Smooth muscle cell (in vitro differentiated cells): ENCODE data around the gene SNRPA1. TPM values are rescaled to one million over a fixed set of nuclear protein-coding genes. Genes with fewer than 3 reads are reported as not detected.

ENCODE experiments used
- DNase-seq: peaks from one replicate; lab custom pipeline; 2025; ENCODE audit not compliant: unreplicated experiment; lab: John Stamatoyannopoulos, UW
- H2AFZ ChIP-seq: fragments of 200-600 bp; sonication (generic); 2 replicates; pipeline ENCODE4 v1.6.0; 2016; ENCODE audit warnings: antibody characterized with exemption, low read depth, mild to moderate bottlenecking
- H3F3A ChIP-seq: fragments of 200-600 bp; sonication (generic); 2 replicates; pipeline ENCODE4 v1.6.0; 2017; ENCODE audit warnings: antibody characterized with exemption, low read depth
- H3K27ac ChIP-seq: fragments of 200-600 bp; sonication (generic); 2 replicates; pipeline ENCODE4 v1.5.1; 2016; ENCODE audit warnings: low read depth, mild to moderate bottlenecking
- H3K27me3 ChIP-seq: fragments of 200-600 bp; sonication (generic); 2 replicates; pipeline ENCODE4 v1.6.1; 2016; ENCODE audit warnings: low read depth, mild to moderate bottlenecking
- H3K36me3 ChIP-seq: fragments of 200-600 bp; sonication (generic); 2 replicates; pipeline ENCODE4 v1.5.1; 2016; ENCODE audit warnings: low read depth
- H3K4me1 ChIP-seq: fragments of 200-600 bp; sonication (generic); 2 replicates; pipeline ENCODE4 v1.5.1; 2016; ENCODE audit warnings: low read depth
- H3K4me2 ChIP-seq: fragments of 200-600 bp; sonication (generic); 2 replicates; pipeline ENCODE4 v1.6.0; 2016; ENCODE audit warnings: mild to moderate bottlenecking
- H3K4me3 ChIP-seq: fragments of 200-600 bp; sonication (generic); 2 replicates; pipeline ENCODE4 v1.5.1; 2016; ENCODE audit warnings: mild to moderate bottlenecking
- H3K79me2 ChIP-seq: fragments of 200-600 bp; sonication (generic); 2 replicates; pipeline ENCODE4 v1.6.0; 2016; ENCODE audit warnings: low read depth, mild to moderate bottlenecking
- H3K9ac ChIP-seq: fragments of 200-600 bp; sonication (generic); 2 replicates; pipeline ENCODE4 v1.6.0; 2016; ENCODE audit warnings: low read depth
- H3K9me3 ChIP-seq: fragments of 200-600 bp; sonication (generic); replicated peaks from 2 replicates; pipeline ENCODE4 v1.5.1; 2016; ENCODE audit warnings: low read depth
- H4K20me1 ChIP-seq: fragments of 200-600 bp; sonication (generic); 2 replicates; pipeline ENCODE4 v1.6.0; 2016; ENCODE audit warnings: low read depth
- CTCF ChIP-seq: fragments of 200-600 bp; sonication (generic); IDR thresholded peaks from 2 replicates; pipeline ENCODE4 v1.5.1; 2017; ENCODE audit warnings: borderline replicate concordance, mild to moderate bottlenecking, antibody characterized with exemption; ENCODE audit not compliant: insufficient read depth, poor library complexity, severe bottlenecking
- WGBS: methylation state at CpG from one replicate; pipeline ENCODE4 v1.1.7; 2016; ENCODE audit warnings: low lambda C conversion rate; 5-methylcytosine and 5-hydroxymethylcytosine counted together
- polyA plus RNA-seq: library from polyadenylated mRNA; unstranded; fragments of >200 nt; fragmentation: Nextera tagmentation; extraction: Ambion mirVana; gene quantifications from 2 replicates; pipeline ENCODE4 v1.2.1, GENCODE V29; 2016
- total RNA-seq: library from RNA; depleted of rRNA; stranded (reverse); fragments of >200 nt; gene quantifications from 2 replicates; pipeline ENCODE4 v1.2.3, GENCODE V29; 2014

SNRPA1 gene
- total and polyA plus RNA-seq, 2 experiments from 2014 or later = 24.0 to 99.0 TPM

GRCh38 chr15:101329309-101329863 is 34.3 kb upstream of the SNRPA1 start:
- no peaks in the 10 kb centered on the region for H3K79me2 ChIP-seq

GRCh38 chr15:101328001-101328400 is 33.0 kb upstream of the SNRPA1 start:
- Histone ChIP-seq H3K27ac (no peak overlapping the region), H3K36me3 (no peaks in the 10 kb centered on the region), H3K4me3 (no peak overlapping the region), H3K4me2 (no peak overlapping the region), H3F3A (no peaks in the 10 kb centered on the region), H3K9me3 (no peaks in the 10 kb centered on the region), H3K4me1 (no peaks in the 10 kb centered on the region), H3K79me2 (no peaks in the 10 kb centered on the region), H3K9ac (no peak overlapping the region), H2AFZ (no peak overlapping the region), H4K20me1 (no peaks in the 10 kb centered on the region), H3K27me3 (no peaks in the 10 kb centered on the region)
- no peak for DNase-seq
- TF ChIP-seq CTCF = no peak
- 94% methylated on average over 14 of the region's 14 CpGs for WGBS

More at GRCh38 chr15:101329309-101329863, 34.3 kb upstream of the SNRPA1 start:
- no peaks in the 10 kb centered on the region for H3F3A ChIP-seq
- H4K20me1 ChIP-seq = no peaks in the 10 kb centered on the region
- no peak overlapping the region for H3K27ac ChIP-seq
- no peaks in the 10 kb centered on the region for H3K4me1 ChIP-seq
- no peak overlapping the region for H3K4me2 ChIP-seq
- no peak overlapping the region for H3K9ac ChIP-seq
- TF ChIP-seq CTCF = no peak
- H3K27me3 ChIP-seq = no peaks in the 10 kb centered on the region
- no peak for DNase-seq
- no peak overlapping the region for H3K4me3 ChIP-seq
- no peaks in the 10 kb centered on the region for H3K36me3 ChIP-seq
- 85% methylated on average over 14 of the region's 14 CpGs for WGBS
- H3K9me3 ChIP-seq = no peaks in the 10 kb centered on the region
- H2AFZ ChIP-seq = no peak overlapping the region

GRCh38 chr15:101327147-101327740 is 32.2 kb upstream of the SNRPA1 start:
- Histone ChIP-seq H3K9me3 (no peaks in the 10 kb centered on the region), H4K20me1 (no peaks in the 10 kb centered on the region), H3K27me3 (no peaks in the 10 kb centered on the region), H3K9ac (no peak overlapping the region), H3F3A (no peaks in the 10 kb centered on the region), H3K4me3 (no peak overlapping the region), H2AFZ (no peak overlapping the region), H3K79me2 (no peaks in the 10 kb centered on the region), H3K4me2 (no peak overlapping the region), H3K27ac (no peak overlapping the region), H3K4me1 (no peaks in the 10 kb centered on the region), H3K36me3 (no peaks in the 10 kb centered on the region)
- WGBS = 85% methylated on average over 17 of the region's 17 CpGs
- no peak for TF ChIP-seq CTCF
- no peak for DNase-seq
